GM10248 (cell line): ENCODE measurements around the gene IRAK1.

ENCODE experiments used
- CTCF ChIA-PET: fragments of 300-600 bp; sonication (Branson Sonifier 250); formaldehyde crosslinking; extraction: SDS; loops from one replicate; lab custom pipeline; 2021; ENCODE audit warnings: antibody characterized with exemption; lab: Yijun Ruan, JAX
- POLR2A ChIA-PET: fragments of 350-650 bp; sonication (Branson Sonifier 250); formaldehyde crosslinking; extraction: SDS; loops from one replicate; lab custom pipeline; 2020; ENCODE audit warnings: antibody characterized with exemption; lab: Yijun Ruan, JAX
- DNase-seq: peaks from one replicate; pipeline ENCODE4 v3.0.0; 2012; ENCODE audit errors: extremely low spot score
- TF ChIP-seq, protein P1 (sequence below): IDR thresholded peaks from 2 replicates; pipeline ENCODE4 v1.5.1; 2012; ENCODE audit warnings: mild to moderate bottlenecking, low read depth; ENCODE audit errors: extremely low read depth, missing control alignments, control extremely low read depth

The IRAK1 gene

DNA sequence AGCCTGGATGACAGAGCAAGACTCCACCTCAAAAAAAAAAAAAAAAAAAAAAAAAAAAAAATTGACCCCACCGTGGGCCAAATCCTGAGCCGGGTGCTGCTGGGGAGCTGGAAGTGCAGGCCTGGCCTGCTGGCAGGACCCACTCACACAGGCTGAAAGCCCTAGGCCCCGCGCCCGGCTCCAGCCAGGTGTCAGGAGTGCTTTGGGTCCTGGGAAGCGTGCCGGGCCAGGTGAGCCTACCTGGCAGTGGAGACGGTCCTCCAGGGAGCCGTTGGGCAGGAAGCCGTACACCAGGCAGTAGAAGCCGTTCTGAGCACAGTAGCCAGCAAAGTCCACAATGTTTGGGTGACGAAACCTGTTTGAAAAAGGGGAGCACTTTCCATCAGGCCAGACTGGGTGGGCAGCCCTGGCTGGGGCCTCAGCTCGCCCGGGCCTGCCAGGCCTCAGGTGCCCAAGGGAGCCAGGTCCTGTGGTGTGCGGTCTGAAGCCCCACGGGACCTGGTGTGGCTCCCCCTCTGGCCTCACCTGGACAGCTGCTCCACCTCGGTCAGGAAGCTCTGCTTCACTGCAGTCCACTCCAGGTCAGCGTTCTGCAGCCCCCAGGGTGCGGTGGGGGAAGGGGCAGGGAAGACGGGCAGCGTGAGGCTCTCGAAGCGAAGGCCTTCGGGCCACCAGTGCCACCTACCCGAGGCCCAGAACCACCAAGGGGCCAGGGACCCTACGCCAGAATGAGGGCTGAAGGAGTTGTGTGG is 1.8 kb downstream of the IRAK1 start:
- CTCF ChIA-PET, result interaction anchor here (1.0 kb wide), 1 partner anchor 358 kb away, joined by 3 read pairs; no protein-coding TSS in a partner anchor
- TF ChIP-seq, protein P1, sequence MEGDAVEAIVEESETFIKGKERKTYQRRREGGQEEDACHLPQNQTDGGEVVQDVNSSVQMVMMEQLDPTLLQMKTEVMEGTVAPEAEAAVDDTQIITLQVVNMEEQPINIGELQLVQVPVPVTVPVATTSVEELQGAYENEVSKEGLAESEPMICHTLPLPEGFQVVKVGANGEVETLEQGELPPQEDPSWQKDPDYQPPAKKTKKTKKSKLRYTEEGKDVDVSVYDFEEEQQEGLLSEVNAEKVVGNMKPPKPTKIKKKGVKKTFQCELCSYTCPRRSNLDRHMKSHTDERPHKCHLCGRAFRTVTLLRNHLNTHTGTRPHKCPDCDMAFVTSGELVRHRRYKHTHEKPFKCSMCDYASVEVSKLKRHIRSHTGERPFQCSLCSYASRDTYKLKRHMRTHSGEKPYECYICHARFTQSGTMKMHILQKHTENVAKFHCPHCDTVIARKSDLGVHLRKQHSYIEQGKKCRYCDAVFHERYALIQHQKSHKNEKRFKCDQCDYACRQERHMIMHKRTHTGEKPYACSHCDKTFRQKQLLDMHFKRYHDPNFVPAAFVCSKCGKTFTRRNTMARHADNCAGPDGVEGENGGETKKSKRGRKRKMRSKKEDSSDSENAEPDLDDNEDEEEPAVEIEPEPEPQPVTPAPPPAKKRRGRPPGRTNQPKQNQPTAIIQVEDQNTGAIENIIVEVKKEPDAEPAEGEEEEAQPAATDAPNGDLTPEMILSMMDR, result no peak
- POLR2A ChIA-PET, result no interaction called here
- DNase-seq, result no peak

DNA sequence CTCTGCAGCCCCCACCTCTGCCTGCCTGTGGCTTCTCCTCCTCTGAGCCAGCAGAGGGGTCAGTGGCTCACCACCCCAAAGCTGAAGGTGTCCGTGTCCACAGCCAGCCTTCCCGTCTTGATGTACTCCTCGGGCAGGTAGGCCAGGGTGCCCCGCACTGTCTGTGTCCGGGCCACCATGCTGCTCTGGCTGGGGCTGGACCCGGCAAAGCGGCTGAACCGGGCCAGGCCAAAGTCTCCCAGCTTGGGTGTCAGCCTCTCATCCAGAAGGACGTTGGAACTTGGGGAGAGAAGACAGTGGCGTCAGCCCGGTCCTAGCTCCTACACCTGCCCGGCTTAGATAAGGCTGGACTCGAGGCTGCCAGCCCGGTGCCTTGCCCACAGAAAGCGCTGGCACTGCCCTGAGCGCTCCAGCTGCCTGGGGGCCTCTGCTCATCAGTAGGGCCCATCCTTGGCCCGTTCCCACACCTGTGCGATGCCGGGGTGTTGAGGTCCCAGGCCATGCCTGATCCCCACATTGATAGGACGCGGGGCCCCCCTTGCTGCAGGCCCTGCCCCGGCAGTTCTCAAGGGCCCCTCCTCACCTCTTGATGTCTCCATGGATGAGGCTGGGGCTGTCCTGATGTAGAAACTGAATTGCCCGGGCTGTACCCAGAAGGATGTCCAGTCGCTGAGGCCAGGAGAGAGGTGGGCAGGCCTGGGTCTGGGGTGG is 3.2 kb downstream of the IRAK1 start:
- TF ChIP-seq, protein P1, result no peak
- ChIA-PET CTCF (no interaction called here), POLR2A (no interaction called here)
- DNase-seq, result no peak

- ChIA-PET CTCF (interaction anchor here (1.8 kb wide), 1 partner anchor 36 kb away, joined by 5 read pairs; no protein-coding TSS in a partner anchor), POLR2A (no interaction called here)
- no peak for DNase-seq
- TF ChIP-seq, protein P1, result no peak
These were observed 4.0 kb downstream of the IRAK1 start for GRCh38 chrX:154015581-154016264.

GRCh38 chrX:154014429-154015380 is 5.0 kb downstream of the IRAK1 start:
- TF ChIP-seq, protein P1, result no peak
- ChIA-PET CTCF (interaction anchor here (0.8 to 3.5 kb wide), 15 partner anchors 8 to 406 kb away, joined by 3 to 18 read pairs (median 8); partner anchors contain the start of genes RPL10 and TMEM187), POLR2A (no interaction called here)
- DNase-seq, result no peak

- CTCF ChIA-PET, result interaction anchor here (0.7 to 3.5 kb wide), 25 partner anchors 9 to 407 kb away, joined by 3 to 18 read pairs (median 5); partner anchors contain the start of genes RPL10 and TMEM187
- POLR2A ChIA-PET, result no interaction called here
- TF ChIP-seq, protein P1, result peak; percentile 71
- peak; percentile 67 for DNase-seq
These were observed 5.9 kb downstream of the IRAK1 start for GRCh38 chrX:154013614-154014360.
